ENCODE data around the gene TNFRSF8.

Gene TNFRSF8

DNA sequence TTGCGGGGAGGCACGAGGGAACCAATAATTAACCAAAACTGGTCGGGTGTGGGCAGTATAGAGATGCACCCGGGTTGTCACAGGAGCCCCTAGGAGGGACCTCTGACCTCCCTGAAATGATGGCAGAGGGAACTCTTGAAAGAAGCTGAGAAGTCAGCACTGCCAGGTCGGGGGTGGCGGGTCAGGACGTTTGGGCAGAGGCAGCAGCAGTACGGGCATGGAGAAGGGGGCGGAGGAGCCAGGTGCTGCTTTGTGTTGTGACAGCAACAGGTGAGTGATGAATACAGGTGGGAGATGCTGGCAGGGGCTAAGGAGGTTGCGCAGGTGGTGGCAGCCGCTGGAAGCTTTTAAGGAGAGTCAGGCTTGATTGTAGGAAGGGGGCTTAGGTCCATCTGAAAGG is 115.4 kb downstream of the TNFRSF8 start:
- DNase-seq: no peak

DNA sequence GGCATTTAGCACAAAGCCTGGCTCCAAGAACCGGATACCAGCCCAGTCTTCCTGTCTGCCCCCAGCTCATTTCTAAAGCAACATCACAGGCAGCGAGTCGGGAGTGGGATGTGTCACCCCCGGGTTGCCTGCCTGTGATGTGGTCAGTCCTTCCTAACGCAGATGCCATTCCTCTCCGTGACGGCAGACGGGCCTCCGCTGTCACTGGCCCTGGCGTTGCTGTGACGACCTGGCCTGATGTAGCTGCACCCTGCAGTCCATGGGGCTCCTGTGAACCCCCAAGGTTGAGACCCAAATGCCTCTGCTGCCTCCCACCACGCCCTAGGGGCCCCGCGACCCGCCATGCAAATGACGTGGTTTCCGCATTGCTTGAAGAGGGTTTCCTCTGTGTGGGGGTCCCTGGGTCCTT is 116.0 kb downstream of the TNFRSF8 start:
- DNase-seq: no peak

DNA sequence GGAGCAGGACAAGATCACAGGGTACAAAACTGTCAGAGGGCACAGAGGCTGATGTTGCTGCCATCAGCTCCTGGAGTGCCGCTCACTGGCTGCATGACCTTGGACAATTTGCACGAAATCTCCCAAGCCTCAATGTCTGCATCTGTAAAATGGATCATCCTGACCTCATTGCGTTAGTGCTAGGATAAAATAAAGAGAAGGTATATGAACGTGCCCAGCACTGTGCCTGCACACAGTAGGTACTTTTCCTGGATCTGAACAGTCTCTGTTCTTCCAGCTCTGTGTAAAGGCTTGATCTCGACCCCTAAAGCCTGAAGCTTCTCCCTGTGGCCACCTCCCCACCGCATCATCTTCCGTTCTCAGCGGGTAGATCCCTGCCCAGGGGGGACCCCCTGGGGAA is 116.6 kb downstream of the TNFRSF8 start:
- no peak for DNase-seq

GRCh38 chr1:12180315-12180714 is 117.2 kb downstream of the TNFRSF8 start:
- no peak for DNase-seq

- no peak for DNase-seq
These were observed 117.8 kb downstream of the TNFRSF8 start for GRCh38 chr1:12180903-12181302.

DNA sequence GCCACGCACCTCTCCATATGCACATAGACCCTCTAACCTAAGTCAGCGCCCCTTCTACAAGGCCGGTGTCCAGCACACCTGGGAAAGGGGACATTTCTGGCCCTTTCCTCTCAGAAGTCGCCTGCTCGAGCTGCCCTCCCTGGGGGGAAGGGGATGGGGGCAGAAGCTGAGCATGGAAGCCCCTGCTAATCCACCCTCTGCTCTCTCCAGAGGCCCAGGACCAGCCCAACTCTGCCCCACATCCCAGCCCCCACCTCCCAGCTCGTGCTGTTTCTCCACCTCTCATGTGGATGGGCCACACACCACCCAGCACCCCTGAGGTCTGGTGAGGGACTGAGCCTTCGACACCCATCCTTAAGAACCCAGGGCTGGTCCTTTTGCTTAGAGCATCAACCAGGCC is 118.5 kb downstream of the TNFRSF8 start:
- DNase-seq: no peak

DNA sequence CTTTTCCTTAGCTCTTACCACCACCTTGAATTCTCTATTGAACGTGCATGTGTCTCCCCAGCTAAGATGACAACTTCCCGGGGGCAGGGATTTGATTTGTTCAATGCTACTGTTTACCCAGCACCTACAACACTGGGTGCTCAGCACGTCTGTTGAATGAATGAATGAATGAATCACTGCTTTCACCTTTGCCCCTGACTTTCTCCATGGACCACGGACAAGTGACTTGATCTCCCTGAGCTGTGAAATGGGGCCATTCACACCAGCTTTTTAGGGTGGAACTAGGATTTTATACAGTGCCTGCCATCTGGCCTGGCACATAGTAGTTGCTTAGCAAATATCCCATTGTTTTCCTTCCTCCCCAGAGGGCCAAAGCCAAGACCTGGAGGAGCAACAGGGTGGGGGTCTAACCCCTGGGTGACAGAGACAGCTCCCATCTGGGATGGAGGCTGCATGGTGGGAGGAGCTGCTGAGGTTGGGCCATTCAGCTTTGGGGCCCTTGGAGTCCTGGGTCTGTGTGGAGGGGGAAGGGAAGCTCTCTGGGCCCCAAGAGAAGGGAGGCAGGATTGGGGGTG is 119.4 kb downstream of the TNFRSF8 start:
- no peak for DNase-seq

- no peak for DNase-seq
These were observed 120.1 kb downstream of the TNFRSF8 start for GRCh38 chr1:12183095-12183794.

- no peak for DNase-seq
These were observed 121.0 kb downstream of the TNFRSF8 start for GRCh38 chr1:12184008-12184681.

DNA sequence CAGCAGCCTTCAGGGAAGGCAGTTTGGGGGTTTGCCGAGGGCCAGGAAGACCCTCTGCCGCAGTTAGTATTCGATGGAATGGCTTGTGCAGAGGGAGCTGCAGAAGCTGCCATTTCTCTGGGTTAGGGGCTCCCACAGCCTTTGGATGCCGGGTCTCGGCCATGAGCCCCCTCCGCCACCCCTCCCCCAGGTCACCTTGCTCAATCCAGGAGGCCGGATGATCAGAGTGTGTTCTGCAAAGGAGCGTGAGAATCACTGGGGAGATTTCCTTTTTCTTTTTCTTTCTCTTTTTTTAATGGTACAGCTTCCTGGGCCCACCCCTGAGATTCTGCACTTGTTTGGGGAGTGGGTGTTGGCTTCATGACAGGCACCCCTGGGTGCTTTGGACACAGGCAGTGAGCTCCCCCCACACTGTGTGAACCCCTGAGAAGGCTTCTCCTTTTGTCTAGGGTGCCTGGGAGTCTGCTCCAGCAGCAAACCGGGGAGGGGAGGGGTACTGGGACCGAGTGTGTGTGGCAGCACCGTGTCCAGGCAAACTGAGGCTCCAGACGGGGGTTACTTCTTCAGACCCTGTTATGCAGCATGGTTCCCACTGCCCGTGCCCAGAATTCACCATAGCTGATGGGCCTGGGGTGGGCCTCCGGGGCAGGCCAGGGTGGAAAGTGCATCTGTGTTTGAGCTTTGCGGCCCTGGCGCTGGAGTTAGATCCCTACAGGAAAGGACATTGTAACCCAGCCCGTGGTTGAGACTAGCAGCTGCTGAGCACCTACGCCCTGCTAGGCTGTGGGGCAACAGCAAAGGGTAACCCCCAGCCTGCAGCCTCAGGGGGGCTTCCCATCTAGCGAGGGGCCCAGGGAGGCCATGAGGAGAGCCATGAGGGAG is 122.2 kb downstream of the TNFRSF8 start:
- no peak for DNase-seq

- no peak for DNase-seq
These were observed 123.0 kb downstream of the TNFRSF8 start for GRCh38 chr1:12185918-12186678.

GRCh38 chr1:12186679-12186985 is 123.5 kb downstream of the TNFRSF8 start:
- no peak for DNase-seq

GRCh38 chr1:12188115-12188514 is 125.0 kb downstream of the TNFRSF8 start:
- DNase-seq: no peak

DNA sequence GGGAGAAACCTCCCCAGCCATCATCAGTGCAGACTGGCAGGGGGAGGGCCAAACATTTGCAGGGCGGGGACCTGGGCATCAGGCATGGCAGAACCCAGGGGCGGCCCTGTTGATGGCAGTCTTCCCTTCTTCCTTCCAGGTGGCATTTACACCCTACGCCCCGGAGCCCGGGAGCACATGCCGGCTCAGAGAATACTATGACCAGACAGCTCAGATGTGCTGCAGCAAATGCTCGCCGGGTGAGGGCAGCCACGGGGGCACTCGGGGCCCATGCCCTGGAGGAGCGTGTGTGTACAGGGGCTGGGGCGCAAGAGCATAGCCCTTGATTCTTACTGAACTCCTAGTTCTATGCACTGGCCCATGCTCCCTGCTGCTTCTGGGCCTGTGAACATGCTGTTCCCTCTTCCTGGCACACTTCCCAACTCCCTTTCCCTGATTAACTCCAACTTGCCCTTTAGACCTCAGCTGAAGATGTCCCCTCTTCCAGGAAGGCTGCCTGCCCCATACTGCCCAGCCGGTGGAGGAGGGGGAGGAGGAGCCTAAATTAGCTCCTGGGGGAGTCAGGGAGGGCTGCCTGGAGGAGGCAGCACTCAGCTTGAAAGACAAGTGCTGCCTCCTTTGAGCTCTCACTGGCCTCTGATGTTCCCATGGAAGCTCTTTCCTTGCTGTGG is 125.7 kb downstream of the TNFRSF8 start:
- DNase-seq: no peak

DNA sequence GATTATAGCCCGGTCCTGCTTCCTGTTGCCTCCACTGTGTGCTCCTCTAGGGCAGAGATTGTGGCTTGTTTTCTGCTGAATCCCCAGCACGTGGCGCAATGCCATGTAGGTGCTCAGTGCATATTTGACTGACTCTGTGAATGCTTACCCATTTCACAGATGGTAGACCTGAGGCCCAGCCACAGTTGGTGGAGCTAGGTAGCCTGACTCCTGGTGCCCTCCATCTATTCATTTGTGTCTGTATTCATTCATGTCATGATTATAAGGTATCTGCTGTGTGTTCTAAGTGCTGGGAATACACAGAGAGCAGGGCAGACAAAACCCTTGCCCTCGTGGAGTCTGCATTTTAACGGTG is 126.2 kb downstream of the TNFRSF8 start:
- DNase-seq: no peak

DNA sequence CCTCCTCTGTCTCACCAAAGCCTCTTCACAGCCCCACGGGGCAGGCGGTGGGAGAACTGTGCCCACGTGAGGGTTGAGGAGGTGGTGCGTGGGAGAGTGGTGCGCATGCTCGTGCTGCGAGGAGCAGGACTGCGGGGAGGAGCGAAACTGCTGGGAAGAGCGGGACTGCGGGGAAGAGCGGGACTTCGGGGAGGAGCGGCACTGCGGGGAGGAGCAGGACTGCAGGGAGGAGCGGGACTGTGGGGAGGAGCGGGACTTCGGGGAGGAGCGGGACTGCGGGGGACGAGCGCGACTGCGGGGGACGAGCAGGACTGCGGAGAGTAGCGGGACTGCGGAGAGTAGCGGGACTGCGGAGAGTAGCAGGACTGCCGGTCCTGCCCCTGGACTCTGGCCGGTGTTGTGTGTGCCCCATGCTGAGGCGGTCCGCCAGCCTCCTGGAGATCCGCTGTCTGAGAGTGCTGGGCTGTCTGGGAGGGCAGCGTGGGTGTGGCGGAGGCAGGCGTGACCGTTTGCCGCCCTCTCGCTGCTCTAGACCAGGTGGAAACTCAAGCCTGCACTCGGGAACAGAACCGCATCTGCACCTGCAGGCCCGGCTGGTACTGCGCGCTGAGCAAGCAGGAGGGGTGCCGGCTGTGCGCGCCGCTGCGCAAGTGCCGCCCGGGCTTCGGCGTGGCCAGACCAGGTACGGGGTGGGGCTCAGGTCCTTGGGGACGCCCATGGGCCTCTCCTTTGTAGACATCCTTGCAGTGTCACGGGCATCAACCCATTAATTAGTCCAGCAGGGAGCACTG is 128.3 kb downstream of the TNFRSF8 start:
- peak in 1 of 2 experiments; percentile 37 for DNase-seq
